HFF-Myc (cell line): ENCODE measurements around the gene PCGF5.

ENCODE experiments used
- DNase-seq: peaks from one replicate; pipeline ENCODE4 v3.0.0-alpha.2; 2011; ENCODE audit warnings: low read depth; ENCODE audit errors: extremely low read depth
- H3K4me3 ChIP-seq: replicated peaks from 2 replicates; pipeline ENCODE4 v1.5.1; 2011; ENCODE audit warnings: low read depth, mild to moderate bottlenecking, control low read depth, low read length
- TF ChIP-seq, protein P1 (sequence below): IDR thresholded peaks from 2 replicates; pipeline ENCODE4 v1.5.1; 2012; ENCODE audit warnings: mild to moderate bottlenecking, low read depth, low read length, control low read depth; ENCODE audit errors: missing control alignments

The PCGF5 gene

DNA sequence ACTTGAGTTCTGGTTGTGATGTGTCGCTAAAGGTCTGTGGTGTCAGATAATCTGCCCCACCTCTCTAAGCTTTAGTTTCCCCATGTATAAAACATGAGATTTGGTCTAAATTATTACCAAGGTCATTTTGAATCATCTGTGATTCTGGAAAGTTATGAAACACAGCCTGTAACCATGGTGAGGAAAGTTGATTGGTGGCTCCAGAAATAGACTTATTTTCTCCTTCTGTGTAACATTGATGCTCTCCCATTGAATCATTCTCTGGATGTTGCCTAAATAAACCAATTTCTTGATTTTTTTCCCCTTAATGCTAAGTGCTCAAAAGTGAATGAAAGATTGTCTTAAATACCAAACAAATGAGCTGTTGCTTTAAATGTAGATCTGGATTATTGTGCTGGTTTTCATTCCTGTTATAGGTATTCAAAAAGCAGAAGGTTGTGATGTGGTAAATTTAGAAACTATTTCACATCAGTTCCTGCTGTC is 30.0 kb upstream of the PCGF5 start:
- H3K4me3 ChIP-seq: no peak overlapping the region
- TF ChIP-seq, protein P1, sequence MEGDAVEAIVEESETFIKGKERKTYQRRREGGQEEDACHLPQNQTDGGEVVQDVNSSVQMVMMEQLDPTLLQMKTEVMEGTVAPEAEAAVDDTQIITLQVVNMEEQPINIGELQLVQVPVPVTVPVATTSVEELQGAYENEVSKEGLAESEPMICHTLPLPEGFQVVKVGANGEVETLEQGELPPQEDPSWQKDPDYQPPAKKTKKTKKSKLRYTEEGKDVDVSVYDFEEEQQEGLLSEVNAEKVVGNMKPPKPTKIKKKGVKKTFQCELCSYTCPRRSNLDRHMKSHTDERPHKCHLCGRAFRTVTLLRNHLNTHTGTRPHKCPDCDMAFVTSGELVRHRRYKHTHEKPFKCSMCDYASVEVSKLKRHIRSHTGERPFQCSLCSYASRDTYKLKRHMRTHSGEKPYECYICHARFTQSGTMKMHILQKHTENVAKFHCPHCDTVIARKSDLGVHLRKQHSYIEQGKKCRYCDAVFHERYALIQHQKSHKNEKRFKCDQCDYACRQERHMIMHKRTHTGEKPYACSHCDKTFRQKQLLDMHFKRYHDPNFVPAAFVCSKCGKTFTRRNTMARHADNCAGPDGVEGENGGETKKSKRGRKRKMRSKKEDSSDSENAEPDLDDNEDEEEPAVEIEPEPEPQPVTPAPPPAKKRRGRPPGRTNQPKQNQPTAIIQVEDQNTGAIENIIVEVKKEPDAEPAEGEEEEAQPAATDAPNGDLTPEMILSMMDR: no peak
- no peak for DNase-seq

DNA sequence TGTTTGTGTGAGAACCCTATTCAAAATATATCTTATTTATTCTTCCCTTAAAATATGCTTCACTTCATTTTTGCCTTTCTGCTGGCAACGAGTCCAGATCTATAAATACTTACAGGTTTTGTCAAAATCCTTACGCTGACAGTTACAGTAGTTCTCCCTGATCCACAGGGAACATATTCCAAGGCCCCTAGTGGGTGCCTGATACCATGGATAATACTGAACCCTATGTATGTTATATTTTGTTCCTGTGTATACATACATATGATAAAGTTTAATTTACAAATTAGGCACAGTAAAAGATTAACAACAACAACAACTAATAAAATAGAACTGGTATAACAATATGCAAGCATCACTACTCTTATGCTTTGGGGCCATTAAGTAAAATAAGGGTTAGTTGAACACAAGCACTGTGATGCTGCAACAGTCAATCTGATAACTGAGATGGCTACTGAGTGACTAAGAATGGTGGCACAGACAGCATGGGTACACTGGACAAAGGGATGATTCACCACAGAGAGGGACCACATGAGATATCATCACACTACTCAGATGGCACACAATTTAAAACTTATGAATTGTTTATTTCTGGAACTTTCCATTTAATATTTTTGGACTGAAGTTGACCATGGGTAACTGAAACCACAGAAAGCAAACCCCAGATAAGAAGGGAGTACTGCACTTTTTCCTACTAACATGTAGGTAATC is 29.4 kb upstream of the PCGF5 start:
- TF ChIP-seq, protein P1: no peak
- H3K4me3 ChIP-seq: no peak overlapping the region
- DNase-seq: no peak

DNA sequence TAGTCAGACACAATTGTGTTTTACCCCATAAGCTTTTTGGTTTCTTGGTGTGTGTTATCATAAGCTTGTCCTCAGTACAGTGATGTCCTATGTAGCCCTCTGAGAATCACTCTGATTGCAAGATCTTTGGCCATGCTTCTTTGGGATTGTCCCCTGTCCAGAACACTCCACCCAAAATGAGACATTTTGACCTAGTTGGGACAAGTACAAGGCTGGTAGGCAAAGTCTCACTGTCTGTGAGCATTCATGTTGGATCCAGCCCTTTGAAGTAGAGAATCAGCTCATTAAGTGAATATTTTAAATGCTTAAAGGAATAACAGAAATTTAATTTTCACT is 28.9 kb upstream of the PCGF5 start:
- H3K4me3 ChIP-seq: no peak overlapping the region
- no peak for DNase-seq
- TF ChIP-seq, protein P1: no peak

DNA sequence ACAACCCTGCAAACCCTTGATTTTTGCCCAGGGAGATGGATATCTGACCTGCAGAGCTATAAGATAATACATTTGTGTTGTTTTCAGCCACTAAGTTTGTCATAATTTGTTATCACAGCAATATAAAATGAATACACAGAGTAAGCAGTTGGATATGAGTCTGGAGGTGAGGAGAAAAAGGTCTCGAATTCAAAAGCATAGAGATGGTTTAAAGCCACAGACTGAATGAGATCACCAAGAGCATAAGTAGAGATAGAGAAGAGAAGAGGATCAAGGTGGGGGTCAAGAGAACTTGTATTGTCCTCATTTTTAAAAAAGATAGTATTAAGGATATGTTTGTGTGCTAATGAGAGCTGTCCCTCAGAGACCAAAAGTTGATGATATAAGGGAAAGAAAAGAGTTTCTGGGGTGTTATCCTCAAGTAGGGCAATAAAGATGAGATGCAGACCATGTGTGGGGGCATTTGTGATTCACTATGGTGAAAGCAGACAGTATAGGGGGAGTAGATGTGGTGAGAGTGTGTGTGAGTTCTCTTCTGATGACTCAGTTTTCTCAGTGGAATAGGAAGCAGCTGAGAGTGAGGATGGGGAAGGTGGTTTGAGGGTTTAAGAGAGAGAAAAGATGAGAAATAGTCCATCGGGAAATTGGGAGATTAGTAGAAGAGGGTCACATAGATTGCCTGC is 25.8 kb upstream of the PCGF5 start:
- TF ChIP-seq, protein P1: no peak
- no peak for DNase-seq
- H3K4me3 ChIP-seq: no peak overlapping the region

DNA sequence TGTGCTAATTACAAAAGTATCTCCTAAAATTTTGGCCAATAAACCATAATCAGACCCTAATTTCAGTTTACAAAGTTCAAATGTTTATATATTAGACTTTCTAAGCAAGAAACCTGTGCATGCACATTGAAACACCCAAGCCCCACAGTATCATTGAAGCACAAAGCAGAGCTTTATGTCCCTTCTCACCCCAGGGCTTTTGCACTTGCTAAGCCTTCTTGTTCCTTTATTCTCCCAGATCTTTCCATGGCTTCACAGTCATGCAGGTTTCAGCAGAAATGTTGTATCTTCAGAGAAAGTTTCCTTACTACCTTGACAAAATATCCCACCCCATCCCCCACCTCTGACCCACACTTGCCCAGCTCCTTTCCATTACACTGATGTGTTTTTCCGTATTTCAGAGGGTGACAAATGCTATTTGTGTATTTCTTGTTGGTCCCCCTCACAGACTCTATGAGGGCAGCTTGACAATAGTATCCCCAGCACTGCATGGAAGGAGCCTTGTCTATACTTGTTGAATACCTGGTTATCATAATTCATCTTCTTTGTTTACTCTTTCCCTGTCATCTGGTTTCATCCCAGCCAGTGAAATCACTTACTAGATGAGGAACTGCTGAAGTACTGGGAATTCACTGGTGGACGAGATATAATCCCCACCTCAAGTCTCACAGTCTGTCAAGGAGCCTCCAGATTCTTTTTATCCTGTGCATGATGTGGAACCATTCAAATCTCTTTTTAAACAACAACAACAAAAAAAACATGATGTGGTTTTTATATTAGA is 24.0 kb upstream of the PCGF5 start:
- H3K4me3 ChIP-seq: no peak overlapping the region
- no peak for DNase-seq
- TF ChIP-seq, protein P1: no peak

DNA sequence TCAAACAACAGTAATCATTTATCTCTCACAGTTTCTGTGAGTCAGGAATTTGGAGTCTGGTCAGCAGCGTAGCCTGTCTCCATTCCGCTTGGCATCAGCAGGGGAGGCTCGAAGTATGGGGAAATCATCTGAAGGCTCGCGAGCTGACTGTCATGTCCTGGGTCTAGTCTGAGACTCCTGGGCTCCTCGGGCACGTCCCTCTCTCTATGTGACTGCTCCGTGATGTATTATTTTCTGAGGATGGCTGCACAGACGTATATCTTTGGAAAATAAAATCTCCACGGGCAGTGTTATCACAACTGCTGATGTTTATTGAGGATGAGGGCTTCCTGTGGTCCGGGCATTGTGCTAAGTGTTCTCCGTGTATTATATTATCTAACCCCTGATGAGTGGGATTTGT is 23.3 kb upstream of the PCGF5 start:
- TF ChIP-seq, protein P1: no peak
- H3K4me3 ChIP-seq: no peak overlapping the region
- no peak for DNase-seq
